ENCODE data around the gene THADA.

- TF ChIP-seq CTCF (IDR thresholded peaks at IDR 0.05), result no peak
- no peak for TF ChIP-seq EZH2 (IDR thresholded peaks at IDR 0.05)
- no peak for TF ChIP-seq EZH2phosphoT487 (IDR thresholded peaks at IDR 0.05)
These were observed 175.4 kb downstream of the THADA start for GRCh38 chr2:43420389-43420801.

Data from neural progenitor cell (in vitro differentiated cells).